ENCODE measurements around the gene OTOS.
A peak's percentile ranks its signal among the peaks of the same experiment; 100 is the strongest.

Gene OTOS

GRCh38 chr2:240149943-240150784, 9.7 kb upstream of the OTOS start:
- DNase-seq: peak; percentile 27 to 63 (median 42)

GRCh38 chr2:240147911-240148587, 7.6 kb upstream of the OTOS start:
- DNase-seq: no peak

- no peak for DNase-seq
Measured at GRCh38 chr2:240147382-240147781, 6.9 kb upstream of the OTOS start.

GRCh38 chr2:240146627-240147278, 6.3 kb upstream of the OTOS start:
- DNase-seq: peak in 3 of 4 experiments; percentile 20 to 50 (median 44)

- DNase-seq: no peak
Measured at GRCh38 chr2:240146141-240146561, 5.7 kb upstream of the OTOS start.

GRCh38 chr2:240145461-240145860, 5.0 kb upstream of the OTOS start:
- DNase-seq: no peak

- DNase-seq: no peak
Measured at GRCh38 chr2:240144649-240145261, 4.3 kb upstream of the OTOS start.

- peak; percentile 68 to 86 (median 80) for DNase-seq
Measured at GRCh38 chr2:240143801-240144648, 3.6 kb upstream of the OTOS start.

- no peak for DNase-seq
Measured at GRCh38 chr2:240143276-240143675, 2.8 kb upstream of the OTOS start.

- DNase-seq: no peak
Measured at GRCh38 chr2:240142859-240143258, 2.4 kb upstream of the OTOS start.

GRCh38 chr2:240142256-240142775, 1.9 kb upstream of the OTOS start:
- no peak for DNase-seq

- DNase-seq: no peak
Measured at GRCh38 chr2:240141736-240142135, 1.3 kb upstream of the OTOS start.

GRCh38 chr2:240140920-240141319, 462 bp upstream of the OTOS start:
- no peak for DNase-seq

- no peak for DNase-seq
Measured at GRCh38 chr2:240139666-240140393, 628 bp downstream of the OTOS start.

GRCh38 chr2:240139011-240139441, 1.4 kb downstream of the OTOS start:
- DNase-seq: no peak

- DNase-seq: no peak
Measured at GRCh38 chr2:240138254-240138984, 2.0 kb downstream of the OTOS start.

GRCh38 chr2:240137596-240138253, 2.7 kb downstream of the OTOS start:
- DNase-seq: no peak

- DNase-seq: peak; percentile 6 to 48 (median 24)
Measured at GRCh38 chr2:240136671-240137292, 3.7 kb downstream of the OTOS start.

- DNase-seq: peak; percentile 92 to 96 (median 94)
Measured at GRCh38 chr2:240136013-240136670, 4.3 kb downstream of the OTOS start, which contains the start of gene COPS9. COPS9 (minus strand) TSS chr2:240136305; CDS start chr2:240136284, 21 bp downstream.
